CD8-positive, alpha-beta memory T cell (primary cell): ENCODE measurements around the gene SLC24A3. TPM values are rescaled to one million over a fixed set of nuclear protein-coding genes. Genes with fewer than 3 reads are reported as not detected.

Experiments
- CTCF ChIA-PET: fragments of 350-600 bp; sonication (Branson Sonifier 250); formaldehyde crosslinking; loops from one replicate; lab custom pipeline; 2021; ENCODE audit warnings: antibody characterized with exemption; lab: Charles Lee
- POLR2A ChIA-PET: fragments of 350-600 bp; sonication (Branson Sonifier 250); formaldehyde crosslinking; loops from one replicate; lab custom pipeline; 2021; ENCODE audit warnings: antibody characterized with exemption; lab: Charles Lee
- DNase-seq, 5 donors: peaks; one replicate each; pipeline versions ENCODE4 v3.0.0 to v3.0.0-alpha.2; 2020 to 2022; ENCODE audit warnings: mixed read lengths in 1 of 5
- H3K27ac ChIP-seq: one replicate; pipeline ENCODE4 v1.7.0; 2013; ENCODE audit warnings: low read depth, mild to moderate bottlenecking, low read length, moderate library complexity
- H3K27me3 ChIP-seq: 2 replicates; pipeline ENCODE4 v1.7.0; 2013; ENCODE audit warnings: low read length, mild to moderate bottlenecking; ENCODE audit not compliant: insufficient read depth, poor library complexity, severe bottlenecking
- H3K36me3 ChIP-seq: 2 replicates; pipeline ENCODE4 v1.7.0; 2013; ENCODE audit warnings: mild to moderate bottlenecking, low read length, moderate library complexity; ENCODE audit not compliant: insufficient read depth
- H3K4me1 ChIP-seq: 2 replicates; pipeline ENCODE4 v1.7.0; 2013; ENCODE audit warnings: mild to moderate bottlenecking, low read length, moderate library complexity; ENCODE audit not compliant: insufficient read depth
- H3K4me3 ChIP-seq: 2 replicates; pipeline ENCODE4 v1.7.0; 2013; ENCODE audit warnings: mild to moderate bottlenecking, low read length
- H3K9me3 ChIP-seq: 2 replicates; pipeline ENCODE4 v1.7.0; 2013; ENCODE audit warnings: mild to moderate bottlenecking, low read length
- H3K27ac Mint-ChIP-seq, 8 donors: one replicate each; pipeline ENCODE4 v1.8.0; 2020 to 2021; ENCODE audit warnings: mixed read lengths in 8 of 8, mild to moderate bottlenecking in 6 of 8, inconsistent platforms in 3 of 8, moderate library complexity in 3 of 8
- H3K27me3 Mint-ChIP-seq, 2 donors: one replicate each; pipeline ENCODE4 v1.8.0; 2020 to 2021; ENCODE audit warnings: mixed read lengths in 2 of 2, mild to moderate bottlenecking in 1 of 2, moderate library complexity in 1 of 2
- H3K36me3 Mint-ChIP-seq, 3 donors: one replicate each; pipeline ENCODE4 v1.8.0; 2020 to 2021; ENCODE audit warnings: mixed read lengths in 3 of 3, inconsistent platforms in 1 of 3, mild to moderate bottlenecking in 1 of 3
- H3K4me1 Mint-ChIP-seq, 3 donors: one replicate each; pipeline ENCODE4 v1.8.0; 2020 to 2021; ENCODE audit warnings: mixed read lengths in 3 of 3, inconsistent platforms in 1 of 3, mild to moderate bottlenecking in 1 of 3
- H3K4me3 Mint-ChIP-seq, 7 donors: one replicate each; pipeline ENCODE4 v1.8.0; 2020 to 2021; ENCODE audit warnings: mixed read lengths in 7 of 7, mild to moderate bottlenecking in 6 of 7, moderate library complexity in 4 of 7, inconsistent platforms in 2 of 7
- H3K9me3 Mint-ChIP-seq, 5 donors: one replicate each; pipeline ENCODE4 v1.8.0; 2020 to 2022; ENCODE audit warnings: mixed read lengths in 5 of 5, mild to moderate bottlenecking in 3 of 5, moderate library complexity in 2 of 5, inconsistent platforms in 1 of 5
- polyA plus RNA-seq: library from polyadenylated mRNA; unstranded; fragments of 300-500 nt; fragmentation: Illumina TruSeq; gene quantifications from one replicate; pipeline ENCODE4 v1.2.3, GENCODE V29; 2021
- total RNA-seq, 2 experiments: library from RNA; stranded (reverse); gene quantifications; one replicate each; pipeline ENCODE4 v1.2.3, GENCODE V29; 2021

The SLC24A3 gene
- total and polyA plus RNA-seq, 3 experiments from 2014 or later, result not detected

DNA sequence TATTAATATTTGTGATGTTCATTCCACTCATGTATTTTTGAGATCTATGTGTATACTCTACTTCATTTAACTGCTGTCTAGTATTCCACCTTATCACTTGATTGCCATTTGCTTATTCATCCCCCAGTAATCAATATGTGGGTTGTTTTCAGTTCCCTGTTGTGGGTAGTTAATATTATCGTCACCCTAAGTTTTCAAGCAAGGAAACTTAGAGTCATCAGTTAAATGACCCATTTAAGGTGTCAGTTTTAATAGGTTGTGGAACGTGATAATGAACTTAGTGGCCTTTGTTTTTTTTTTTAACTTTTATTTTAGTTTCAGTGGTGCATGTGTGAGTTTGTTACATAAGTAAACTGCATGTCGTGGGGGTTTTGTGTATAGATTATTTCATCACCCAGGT, 90.3 kb downstream of the SLC24A3 start:
- no peak overlapping the region for H3K27ac Mint-ChIP-seq

DNA sequence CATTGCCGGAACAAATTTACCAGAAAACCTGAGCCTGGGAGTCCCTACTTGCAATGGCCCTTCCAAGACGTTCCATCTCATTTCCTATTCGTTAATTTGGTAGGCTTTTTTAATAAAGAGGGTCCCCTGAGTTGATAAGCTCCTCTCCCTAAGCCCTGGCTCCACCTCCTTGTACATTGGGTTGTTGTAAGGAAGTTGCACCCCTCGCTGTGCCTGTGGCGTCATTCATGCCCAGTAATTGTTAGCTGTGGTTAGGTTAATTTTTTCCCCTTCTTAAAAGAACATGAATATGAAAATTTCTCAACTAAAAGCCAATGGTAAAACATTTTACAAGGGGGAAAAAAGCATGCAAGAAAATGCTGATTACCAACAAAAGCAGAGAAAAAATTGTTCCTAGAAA, 91.9 kb downstream of the SLC24A3 start:
- Histone ChIP-seq H3K9me3 (no peaks in the 10 kb centered on the region), H3K36me3 (no peaks in the 10 kb centered on the region), H3K4me3 (no peak overlapping the region), H3K4me1 (no peaks in the 10 kb centered on the region), H3K27me3 (no peaks in the 10 kb centered on the region), H3K27ac (no peak overlapping the region)
- Mint-ChIP-seq H3K27ac (no peak overlapping the region), H3K36me3 (no peaks in the 10 kb centered on the region), H3K4me1 (no peaks in the 10 kb centered on the region), H3K27me3 (no peaks in the 10 kb centered on the region), H3K4me3 (no peak overlapping the region), H3K9me3 (peaks cover 0 to 4% (median 3%) of the 10 kb centered on the region in 5 donors)
- DNase-seq, result no peak
- ChIA-PET CTCF (no interaction called here), POLR2A (no interaction called here)

More for the DNA sequence above, 90.3 kb downstream of the SLC24A3 start:
- H3K36me3 Mint-ChIP-seq, result no peaks in the 10 kb centered on the region
- Histone ChIP-seq H3K36me3 (no peaks in the 10 kb centered on the region), H3K9me3 (no peaks in the 10 kb centered on the region), H3K27me3 (no peaks in the 10 kb centered on the region), H3K4me3 (no peak overlapping the region), H3K4me1 (no peaks in the 10 kb centered on the region), H3K27ac (no peak overlapping the region)
- CTCF ChIA-PET, result no interaction called here
- peaks cover 0 to 6% (median 4%) of the 10 kb centered on the region in 5 donors for H3K9me3 Mint-ChIP-seq
- DNase-seq, result no peak
- H3K4me1 Mint-ChIP-seq, result no peaks in the 10 kb centered on the region
- peaks cover 0 to 3% of the 10 kb centered on the region in 2 donors for H3K27me3 Mint-ChIP-seq
- POLR2A ChIA-PET, result no interaction called here
- no peak overlapping the region for H3K4me3 Mint-ChIP-seq

DNA sequence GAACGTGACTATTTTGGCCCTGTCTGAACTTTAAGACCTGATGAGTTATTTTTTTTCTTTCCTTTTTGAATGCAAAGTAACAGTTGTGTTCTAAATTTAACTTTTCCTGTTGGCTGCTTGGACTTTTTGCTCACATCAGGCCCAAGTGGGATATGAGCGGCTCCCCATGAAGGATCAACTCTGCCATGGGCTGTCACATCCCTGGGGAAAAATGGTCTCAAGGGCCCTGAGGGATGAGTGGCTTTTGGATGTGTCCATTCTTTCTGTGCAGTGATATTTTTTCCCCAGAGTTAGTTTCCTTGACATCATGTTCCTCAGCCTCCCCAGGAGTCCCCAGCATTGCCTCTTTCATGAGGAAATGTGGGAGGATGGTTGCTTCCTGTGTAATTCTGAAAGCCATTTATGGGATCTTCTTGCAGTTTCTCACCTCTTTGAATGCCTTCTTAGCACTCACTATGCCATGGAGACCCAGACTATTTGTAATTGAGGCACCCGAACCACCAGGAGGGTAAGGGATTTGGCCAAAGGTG, 92.5 kb downstream of the SLC24A3 start:
- no peak overlapping the region for H3K4me3 Mint-ChIP-seq
- H3K4me1 Mint-ChIP-seq, result no peaks in the 10 kb centered on the region
- H3K27me3 Mint-ChIP-seq, result no peaks in the 10 kb centered on the region
- Histone ChIP-seq H3K4me3 (no peak overlapping the region), H3K27me3 (no peaks in the 10 kb centered on the region), H3K36me3 (no peaks in the 10 kb centered on the region), H3K4me1 (no peaks in the 10 kb centered on the region), H3K27ac (no peak overlapping the region), H3K9me3 (no peaks in the 10 kb centered on the region)
- no peaks in the 10 kb centered on the region for H3K36me3 Mint-ChIP-seq
- no peak for DNase-seq
- peaks cover 0 to 4% (median 3%) of the 10 kb centered on the region in 5 donors for H3K9me3 Mint-ChIP-seq
- ChIA-PET POLR2A (no interaction called here), CTCF (no interaction called here)
- H3K27ac Mint-ChIP-seq, result no peak overlapping the region

GRCh38 chr20:19308146-19308545, 95.7 kb downstream of the SLC24A3 start:
- no peak overlapping the region for H3K4me3 Mint-ChIP-seq
- no peaks in the 10 kb centered on the region for H3K9me3 ChIP-seq
- no peaks in the 10 kb centered on the region for H3K27me3 Mint-ChIP-seq
- no peaks in the 10 kb centered on the region for H3K36me3 ChIP-seq
- H3K9me3 Mint-ChIP-seq, result peaks cover 0 to 4% (median 0%) of the 10 kb centered on the region in 5 donors
- H3K4me1 Mint-ChIP-seq, result no peaks in the 10 kb centered on the region
- no peaks in the 10 kb centered on the region for H3K36me3 Mint-ChIP-seq
- ChIA-PET POLR2A (no interaction called here), CTCF (no interaction called here)
- H3K27me3 ChIP-seq, result no peaks in the 10 kb centered on the region
- no peak for DNase-seq
- H3K27ac ChIP-seq, result no peak overlapping the region
- no peak overlapping the region for H3K27ac Mint-ChIP-seq
- H3K4me3 ChIP-seq, result no peak overlapping the region
- no peaks in the 10 kb centered on the region for H3K4me1 ChIP-seq

- Histone ChIP-seq H3K4me1 (no peaks in the 10 kb centered on the region), H3K36me3 (no peaks in the 10 kb centered on the region), H3K27me3 (no peaks in the 10 kb centered on the region), H3K9me3 (no peaks in the 10 kb centered on the region), H3K27ac (no peak overlapping the region), H3K4me3 (no peak overlapping the region)
- POLR2A ChIA-PET, result no interaction called here
- CTCF ChIA-PET, result interaction anchor here (1.0 kb wide), 1 partner anchor 13 kb away, joined by 3 read pairs; no protein-coding TSS in a partner anchor
- no peak overlapping the region for H3K27ac Mint-ChIP-seq
- DNase-seq, result no peak
- H3K4me1 Mint-ChIP-seq, result no peaks in the 10 kb centered on the region
- no peaks in the 10 kb centered on the region for H3K27me3 Mint-ChIP-seq
- no peak overlapping the region for H3K4me3 Mint-ChIP-seq
- H3K36me3 Mint-ChIP-seq, result no peaks in the 10 kb centered on the region
- H3K9me3 Mint-ChIP-seq, result peaks cover 0 to 4% (median 0%) of the 10 kb centered on the region in 5 donors
Measured at GRCh38 chr20:19310541-19310940, 98.1 kb downstream of the SLC24A3 start.

GRCh38 chr20:19313342-19314069, 101.1 kb downstream of the SLC24A3 start:
- Mint-ChIP-seq H3K27ac (no peak overlapping the region), H3K27me3 (peaks cover 0 to 3% of the 10 kb centered on the region in 2 donors), H3K9me3 (peaks cover 0 to 3% (median 0%) of the 10 kb centered on the region in 5 donors), H3K36me3 (no peaks in the 10 kb centered on the region), H3K4me1 (peaks cover 6 to 7% (median 6%) of the 10 kb centered on the region in 3 donors), H3K4me3 (no peak overlapping the region)
- no peaks in the 10 kb centered on the region for H3K36me3 ChIP-seq
- no peak overlapping the region for H3K4me3 ChIP-seq
- no peaks in the 10 kb centered on the region for H3K27me3 ChIP-seq
- H3K4me1 ChIP-seq, result no peaks in the 10 kb centered on the region
- DNase-seq, result no peak
- POLR2A ChIA-PET, result no interaction called here
- CTCF ChIA-PET, result no interaction called here
- no peak overlapping the region for H3K27ac ChIP-seq
- no peaks in the 10 kb centered on the region for H3K9me3 ChIP-seq

DNA sequence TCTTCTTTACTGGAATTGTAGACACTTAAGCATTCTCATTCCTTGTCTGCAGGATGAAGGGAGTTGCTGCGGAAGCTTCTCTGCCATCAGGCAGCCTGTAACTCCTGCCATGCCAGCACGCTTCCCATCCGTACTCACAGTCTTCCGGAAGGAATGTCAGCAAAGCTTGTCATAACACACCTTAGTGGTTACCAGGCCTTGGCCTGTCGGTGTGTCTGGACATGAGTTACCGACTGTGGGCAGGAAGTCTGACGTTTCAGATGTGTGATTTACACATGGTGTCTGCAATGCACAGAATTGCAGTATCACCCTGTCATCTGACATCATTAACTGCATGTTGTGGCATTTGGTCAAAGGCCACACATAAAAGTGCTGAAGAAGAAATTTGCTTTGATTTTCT, 102.2 kb downstream of the SLC24A3 start:
- Histone ChIP-seq H3K4me1 (no peaks in the 10 kb centered on the region), H3K36me3 (no peaks in the 10 kb centered on the region), H3K4me3 (no peak overlapping the region), H3K27ac (no peak overlapping the region), H3K27me3 (no peaks in the 10 kb centered on the region), H3K9me3 (no peaks in the 10 kb centered on the region)
- no peak for DNase-seq
- no peak overlapping the region for H3K4me3 Mint-ChIP-seq
- peaks cover 0 to 3% of the 10 kb centered on the region in 2 donors for H3K27me3 Mint-ChIP-seq
- ChIA-PET POLR2A (no interaction called here), CTCF (no interaction called here)
- H3K9me3 Mint-ChIP-seq, result peaks cover 0 to 3% (median 0%) of the 10 kb centered on the region in 5 donors
- H3K4me1 Mint-ChIP-seq, result peaks cover 6 to 7% (median 6%) of the 10 kb centered on the region in 3 donors
- H3K27ac Mint-ChIP-seq, result no peak overlapping the region
- H3K36me3 Mint-ChIP-seq, result no peaks in the 10 kb centered on the region

GRCh38 chr20:19317237-19318069, 105.0 kb downstream of the SLC24A3 start:
- CTCF ChIA-PET, result no interaction called here
- Mint-ChIP-seq H3K27ac (peak overlapping the region in 4 of 8 donors; percentile 1 to 78 (median 18)), H3K4me1 (peaks cover 6 to 7% (median 6%) of the 10 kb centered on the region in 3 donors), H3K9me3 (peaks cover 0 to 3% (median 0%) of the 10 kb centered on the region in 5 donors), H3K27me3 (peaks cover 0 to 5% of the 10 kb centered on the region in 2 donors), H3K4me3 (peak overlapping the region in 4 of 7 donors; percentile 12 to 77 (median 34)), H3K36me3 (no peaks in the 10 kb centered on the region)
- Histone ChIP-seq H3K36me3 (no peaks in the 10 kb centered on the region), H3K27me3 (no peaks in the 10 kb centered on the region), H3K4me3 (no peak overlapping the region), H3K4me1 (no peaks in the 10 kb centered on the region), H3K9me3 (no peaks in the 10 kb centered on the region), H3K27ac (no peak overlapping the region)
- POLR2A ChIA-PET, result no interaction called here
- DNase-seq, result no peak
